NCI-H774 (cell line): Measurements from ENCODE around the gene COMMD7.

ENCODE experiments used
- DNase-seq: peaks from one replicate; lab custom pipeline; 2025; lab: John Stamatoyannopoulos, UW

COMMD7 gene

GRCh38 chr20:32675223-32675975, 67.9 kb downstream of the COMMD7 start:
- DNase-seq = peak; percentile 91

- peak; percentile 69 for DNase-seq
Measured at GRCh38 chr20:32674362-32674789, 68.9 kb downstream of the COMMD7 start.

GRCh38 chr20:32672982-32673851, 70.0 kb downstream of the COMMD7 start:
- DNase-seq = peak; percentile 17

- no peak for DNase-seq
Measured at GRCh38 chr20:32672394-32672981, 70.8 kb downstream of the COMMD7 start.

- no peak for DNase-seq
Measured at GRCh38 chr20:32670773-32671455, 72.4 kb downstream of the COMMD7 start.

- DNase-seq = no peak
Measured at GRCh38 chr20:32667027-32667426, 76.2 kb downstream of the COMMD7 start.

GRCh38 chr20:32664678-32665159, 78.5 kb downstream of the COMMD7 start:
- DNase-seq = no peak

- DNase-seq = no peak
Measured at GRCh38 chr20:32664012-32664677, 79.1 kb downstream of the COMMD7 start.

GRCh38 chr20:32663335-32664011, 79.8 kb downstream of the COMMD7 start:
- no peak for DNase-seq

- DNase-seq = no peak
Measured at GRCh38 chr20:32661820-32662528, 81.3 kb downstream of the COMMD7 start.

- DNase-seq = no peak
Measured at GRCh38 chr20:32660661-32661060, 82.6 kb downstream of the COMMD7 start.

GRCh38 chr20:32656827-32657226, 86.4 kb downstream of the COMMD7 start:
- DNase-seq = no peak

GRCh38 chr20:32655903-32656512, 87.3 kb downstream of the COMMD7 start:
- no peak for DNase-seq

GRCh38 chr20:32652739-32653526, 90.3 kb downstream of the COMMD7 start:
- peak; percentile 76 for DNase-seq
